ENCODE data around the gene DIAPH3. TPM values are rescaled to one million over a fixed set of nuclear protein-coding genes. Genes with fewer than 3 reads are reported as not detected.
"Not testable (repeated sequence)": the region's sequence is repeated elsewhere in the genome, so short reads cannot be mapped to it uniquely, and the experiment has no call there.

Gene DIAPH3
- total RNA-seq, 1 experiment from 2014 or later = 15.4 TPM

DNA sequence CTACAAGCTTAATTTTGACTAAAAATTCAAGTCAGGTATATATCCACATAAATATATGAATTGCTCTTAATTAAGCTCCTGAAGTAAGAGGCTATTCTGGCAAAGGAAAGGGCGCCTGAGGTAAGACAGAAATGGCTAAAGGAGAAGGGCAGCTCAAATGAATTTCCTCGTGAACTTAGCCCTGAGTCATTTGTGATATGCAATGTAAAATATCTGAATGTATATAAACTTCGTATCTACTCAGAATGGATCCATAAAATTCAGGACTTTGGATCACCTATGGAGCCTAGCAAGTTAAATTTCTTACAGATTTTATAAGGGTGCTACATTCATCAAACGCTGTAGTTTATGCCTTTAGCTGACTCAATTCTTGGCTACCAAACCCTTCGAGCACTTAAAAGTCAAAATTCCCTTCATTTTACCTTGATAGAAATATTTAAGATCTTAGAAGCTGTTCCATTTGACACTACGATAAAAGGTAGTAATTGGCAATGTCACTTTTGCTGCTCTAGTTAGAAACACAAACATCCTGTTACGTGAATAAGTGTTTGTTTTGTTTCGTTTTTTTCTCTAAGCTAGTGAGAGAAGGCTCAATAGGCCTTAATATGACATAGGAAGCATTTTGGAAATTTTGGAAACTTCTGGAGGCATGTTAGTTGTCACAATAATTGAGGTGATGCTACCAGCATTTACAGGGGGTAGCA, 69.2 kb downstream of the DIAPH3 start:
- Histone ChIP-seq H3K4me3 (ENCODE audit: insufficient read depth, low read depth, low read length) (no peak overlapping the region), H3K36me3 (replicated peaks; ENCODE audit: control insufficient read depth, insufficient read depth, low read length) (no peaks in the 10 kb centered on the region; the same call in 1 of the 2 replicates), H3K27me3 (ENCODE audit: control insufficient read depth, insufficient read depth, low read length) (no peaks in the 10 kb centered on the region)
- DNase-seq = no peak

DNA sequence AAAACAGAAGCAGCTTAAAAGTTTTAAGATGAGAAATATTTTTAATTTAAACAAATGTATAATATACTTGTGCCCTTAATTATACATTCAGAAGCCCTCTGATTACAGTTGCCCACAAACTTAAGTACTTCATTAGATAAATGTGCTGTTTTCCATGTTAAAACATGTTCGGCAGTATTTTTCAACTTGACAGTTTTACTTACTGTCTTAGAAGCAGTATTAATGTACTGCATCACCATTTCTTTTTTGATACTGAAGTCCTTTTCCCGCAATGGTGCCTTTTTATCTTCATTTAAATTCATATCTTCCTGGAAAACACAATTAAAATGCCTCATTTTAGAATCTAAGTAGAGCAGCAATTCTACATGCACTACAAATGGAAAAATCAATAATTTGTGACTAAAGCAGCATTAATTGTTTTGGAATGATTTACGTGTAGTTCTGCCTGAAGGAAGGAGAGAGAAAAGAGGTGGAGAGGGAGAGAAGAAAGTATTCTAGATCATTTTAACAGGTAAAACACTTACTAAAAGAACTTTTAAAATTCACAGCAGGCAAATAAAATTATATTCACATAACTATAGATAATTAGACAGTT, 70.2 kb downstream of the DIAPH3 start:
- Histone ChIP-seq H3K36me3 (replicated peaks; ENCODE audit: control insufficient read depth, insufficient read depth, low read length) (no peaks in the 10 kb centered on the region; the same call in none of the 2 replicates), H3K4me3 (ENCODE audit: insufficient read depth, low read depth, low read length) (no peak overlapping the region), H3K27me3 (ENCODE audit: control insufficient read depth, insufficient read depth, low read length) (no peaks in the 10 kb centered on the region)
- DNase-seq = no peak

DNA sequence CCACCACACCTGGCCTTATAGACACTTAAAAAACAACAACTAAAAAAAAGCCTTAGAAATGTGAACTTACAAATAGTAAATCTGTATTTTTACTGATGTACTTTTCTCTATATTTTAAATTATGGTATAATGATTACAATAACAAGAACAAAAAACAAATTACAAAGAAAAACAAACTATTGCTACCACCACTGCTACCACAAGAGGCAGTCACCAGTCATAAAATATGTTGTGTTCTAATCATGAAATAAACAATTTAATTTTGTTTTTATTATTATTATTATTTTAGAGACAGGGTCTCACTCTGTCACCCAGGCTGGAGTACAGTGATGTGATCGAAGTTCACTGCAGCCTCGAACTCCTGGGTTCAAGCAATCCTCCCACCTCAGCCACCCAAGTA, 72.2 kb downstream of the DIAPH3 start:
- no peak for DNase-seq
- Histone ChIP-seq H3K4me3 (ENCODE audit: insufficient read depth, low read depth, low read length) (no peak overlapping the region), H3K36me3 (replicated peaks; ENCODE audit: control insufficient read depth, insufficient read depth, low read length) (no peaks in the 10 kb centered on the region; the same call in none of the 2 replicates), H3K27me3 (ENCODE audit: control insufficient read depth, insufficient read depth, low read length) (no peaks in the 10 kb centered on the region)

DNA sequence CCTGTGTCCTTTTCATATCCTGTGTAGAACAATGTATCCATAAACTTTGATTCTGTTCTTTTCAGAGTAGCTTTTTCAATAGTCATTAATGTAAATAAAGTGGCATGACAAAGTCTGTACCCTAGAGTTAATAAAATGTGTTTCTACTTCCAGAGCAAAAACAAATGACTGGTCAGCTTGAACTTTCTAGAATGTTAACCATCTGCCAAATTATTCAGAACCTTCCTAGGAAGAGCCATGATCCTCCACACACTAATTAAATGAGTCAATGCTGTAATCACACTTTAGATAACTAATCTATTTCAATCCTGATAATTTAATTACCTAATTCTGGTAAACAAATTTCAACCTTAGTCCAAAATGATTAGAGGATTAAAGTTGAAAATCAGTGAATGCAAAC, 73.2 kb downstream of the DIAPH3 start:
- H3K4me3 ChIP-seq (ENCODE audit: insufficient read depth, low read depth, low read length) = no peak overlapping the region
- no peak for DNase-seq
- no peaks in the 10 kb centered on the region; the same call in none of the 2 replicates for H3K36me3 ChIP-seq (replicated peaks; ENCODE audit: control insufficient read depth, insufficient read depth, low read length)
- no peaks in the 10 kb centered on the region for H3K27me3 ChIP-seq (ENCODE audit: control insufficient read depth, insufficient read depth, low read length)

- H3K36me3 ChIP-seq (replicated peaks; ENCODE audit: control insufficient read depth, insufficient read depth, low read length); H3K4me3 ChIP-seq (ENCODE audit: insufficient read depth, low read depth, low read length); DNase-seq; H3K27me3 ChIP-seq (ENCODE audit: control insufficient read depth, insufficient read depth, low read length): not testable (repeated sequence)
Measured at GRCh38 chr13:60083780-60084179, 79.9 kb downstream of the DIAPH3 start.

- no peak overlapping the region for H3K4me3 ChIP-seq (ENCODE audit: insufficient read depth, low read depth, low read length)
- no peaks in the 10 kb centered on the region; the same call in 1 of the 2 replicates for H3K36me3 ChIP-seq (replicated peaks; ENCODE audit: control insufficient read depth, insufficient read depth, low read length)
- DNase-seq = no peak
- H3K27me3 ChIP-seq (ENCODE audit: control insufficient read depth, insufficient read depth, low read length) = no peaks in the 10 kb centered on the region
Measured at GRCh38 chr13:60080850-60081249, 82.9 kb downstream of the DIAPH3 start.

GRCh38 chr13:60078226-60078625, 85.5 kb downstream of the DIAPH3 start:
- Histone ChIP-seq H3K4me3 (ENCODE audit: insufficient read depth, low read depth, low read length) (no peak overlapping the region), H3K27me3 (ENCODE audit: control insufficient read depth, insufficient read depth, low read length) (no peaks in the 10 kb centered on the region), H3K36me3 (replicated peaks; ENCODE audit: control insufficient read depth, insufficient read depth, low read length) (no peaks in the 10 kb centered on the region; the same call in 1 of the 2 replicates)
- no peak for DNase-seq

DNA sequence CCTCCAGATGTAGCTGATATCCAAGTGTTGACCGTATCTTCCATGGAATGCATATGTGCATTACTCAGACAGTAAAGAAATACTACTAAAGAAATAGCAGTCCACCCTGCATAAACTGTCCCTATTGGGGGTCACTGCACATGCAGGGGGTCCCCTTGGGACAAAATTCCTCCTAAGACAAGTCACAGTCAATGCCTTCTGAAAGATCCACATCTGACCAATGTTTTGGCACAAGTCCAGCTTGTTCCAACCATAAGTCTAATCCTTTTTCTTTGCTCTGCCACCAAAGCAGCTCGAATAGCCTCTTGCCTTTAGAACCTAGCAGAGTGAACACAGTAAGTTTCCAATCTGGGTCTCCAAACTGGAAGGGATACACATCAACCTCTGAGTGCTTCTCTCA, 87.9 kb downstream of the DIAPH3 start:
- Histone ChIP-seq H3K4me3 (ENCODE audit: insufficient read depth, low read depth, low read length) (no peak overlapping the region), H3K27me3 (ENCODE audit: control insufficient read depth, insufficient read depth, low read length) (no peaks in the 10 kb centered on the region), H3K36me3 (replicated peaks; ENCODE audit: control insufficient read depth, insufficient read depth, low read length) (no peaks in the 10 kb centered on the region; the same call in 1 of the 2 replicates)
- DNase-seq = no peak

DNA sequence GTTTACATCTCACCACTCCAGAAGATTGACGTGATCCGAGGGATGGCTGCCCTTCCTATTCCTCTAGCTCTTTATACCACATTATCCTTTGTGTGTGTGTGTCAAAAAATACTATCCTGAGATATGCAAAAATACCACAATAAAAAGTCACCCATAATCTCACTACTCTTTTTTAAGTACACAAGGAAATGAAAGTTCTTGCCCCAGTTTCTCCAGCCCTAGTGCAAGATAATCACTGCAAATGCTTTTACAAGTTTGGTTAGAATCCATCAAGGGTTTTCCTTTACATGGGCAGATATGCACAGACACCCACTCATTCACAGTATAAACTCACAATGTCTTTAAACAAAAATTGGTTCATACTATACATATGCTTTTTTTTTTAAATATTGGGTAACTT, 89.3 kb downstream of the DIAPH3 start:
- Histone ChIP-seq H3K4me3 (ENCODE audit: insufficient read depth, low read depth, low read length) (no peak overlapping the region), H3K27me3 (ENCODE audit: control insufficient read depth, insufficient read depth, low read length) (no peaks in the 10 kb centered on the region), H3K36me3 (replicated peaks; ENCODE audit: control insufficient read depth, insufficient read depth, low read length) (no peaks in the 10 kb centered on the region; the same call in 1 of the 2 replicates)
- no peak for DNase-seq

GRCh38 chr13:60066226-60066625, 97.5 kb downstream of the DIAPH3 start:
- no peak overlapping the region for H3K4me3 ChIP-seq (ENCODE audit: insufficient read depth, low read depth, low read length)
- no peaks in the 10 kb centered on the region; the same call in 1 of the 2 replicates for H3K36me3 ChIP-seq (replicated peaks; ENCODE audit: control insufficient read depth, insufficient read depth, low read length)
- DNase-seq = no peak
- H3K27me3 ChIP-seq (ENCODE audit: control insufficient read depth, insufficient read depth, low read length) = no peaks in the 10 kb centered on the region

DNA sequence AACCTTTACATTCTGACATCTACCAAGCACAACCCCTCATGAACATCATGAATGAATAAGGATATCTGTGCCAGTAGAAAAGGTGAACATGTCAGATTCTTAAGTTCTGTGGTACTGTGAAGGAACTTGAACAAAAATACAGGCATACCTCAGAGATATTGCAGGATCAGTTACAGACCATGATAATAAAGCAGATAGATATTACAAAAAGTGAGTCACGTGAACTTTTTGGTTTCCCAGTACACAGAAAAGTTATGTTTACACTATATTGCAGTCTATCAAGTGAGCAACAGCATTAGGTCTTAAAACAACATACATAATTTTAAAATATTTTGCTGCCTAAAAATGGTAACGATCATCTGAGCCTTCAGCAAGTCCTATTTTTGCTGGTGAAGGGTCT, 101.2 kb downstream of the DIAPH3 start:
- Histone ChIP-seq H3K27me3 (ENCODE audit: control insufficient read depth, insufficient read depth, low read length) (no peaks in the 10 kb centered on the region), H3K4me3 (ENCODE audit: insufficient read depth, low read depth, low read length) (no peak overlapping the region), H3K36me3 (replicated peaks; ENCODE audit: control insufficient read depth, insufficient read depth, low read length) (no peaks in the 10 kb centered on the region; the same call in 1 of the 2 replicates)
- no peak for DNase-seq

DNA sequence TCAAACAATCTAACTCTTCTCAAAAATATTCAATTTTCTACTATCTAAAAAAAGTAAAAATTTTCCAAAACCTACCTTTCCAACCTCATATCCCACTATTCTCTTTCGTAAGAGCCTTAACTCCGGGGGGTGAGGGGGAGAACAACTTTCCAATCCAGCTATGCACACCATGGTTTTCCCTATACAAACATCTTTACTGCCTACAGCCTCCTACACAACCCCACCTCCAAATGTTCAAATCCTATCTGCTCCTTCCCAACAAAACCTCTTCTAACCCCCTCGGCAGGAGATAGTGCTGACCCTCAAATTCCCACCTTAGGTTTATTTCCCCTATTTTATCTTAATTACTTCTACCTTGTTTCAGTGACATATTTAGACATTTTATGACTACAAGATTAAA, 102.0 kb downstream of the DIAPH3 start:
- no peak overlapping the region for H3K4me3 ChIP-seq (ENCODE audit: insufficient read depth, low read depth, low read length)

DNA sequence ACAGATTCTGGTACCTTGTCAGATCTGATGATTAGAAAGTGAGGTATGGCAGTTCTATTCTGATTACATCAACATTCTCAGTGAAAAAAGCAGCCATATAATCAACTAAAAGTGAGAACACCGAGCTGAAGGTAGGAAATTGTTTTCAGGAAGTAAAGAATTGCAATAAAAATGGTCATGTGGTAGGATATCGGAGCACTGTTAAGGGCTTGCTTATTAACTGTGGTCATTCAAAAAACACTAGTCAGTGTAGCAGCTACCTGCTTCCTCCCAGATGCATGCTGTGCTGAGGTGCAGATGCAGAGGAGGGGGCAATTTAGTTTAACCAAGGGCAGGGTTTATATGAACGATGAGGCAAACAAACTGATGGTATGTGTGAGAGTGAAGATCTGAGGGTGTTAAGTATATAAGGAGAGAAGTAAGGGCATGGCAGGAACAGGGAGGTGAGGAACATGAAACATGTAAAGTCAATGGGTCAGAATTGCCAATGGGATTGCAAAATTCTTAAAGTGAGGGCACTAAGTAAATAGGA, 111.9 kb downstream of the DIAPH3 start:
- no peak overlapping the region for H3K4me3 ChIP-seq (ENCODE audit: insufficient read depth, low read depth, low read length)
- DNase-seq = no peak

More for the DNA sequence above, 102.0 kb downstream of the DIAPH3 start:
- DNase-seq = peak; percentile 1
- Histone ChIP-seq H3K27me3 (ENCODE audit: control insufficient read depth, insufficient read depth, low read length) (no peaks in the 10 kb centered on the region), H3K36me3 (replicated peaks; ENCODE audit: control insufficient read depth, insufficient read depth, low read length) (no peaks in the 10 kb centered on the region; the same call in 1 of the 2 replicates)

DNA sequence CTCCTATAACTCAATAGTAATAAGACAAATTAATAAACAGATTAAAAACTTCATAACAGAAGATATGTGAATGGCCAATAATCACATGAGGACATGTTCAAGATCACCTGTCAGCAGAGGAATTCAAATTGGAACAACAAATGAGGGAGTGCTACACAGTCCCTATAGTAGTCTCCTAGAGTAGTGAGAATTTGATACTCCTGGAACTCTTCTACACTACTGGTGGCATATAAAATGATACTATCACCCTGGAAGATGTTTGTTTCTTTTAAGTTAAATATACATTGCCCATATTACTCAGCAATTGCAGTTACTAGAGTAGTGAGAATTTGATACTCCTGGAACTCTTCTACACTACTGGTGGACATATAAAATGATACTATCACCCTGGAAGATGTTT, 115.4 kb downstream of the DIAPH3 start:
- not testable (repeated sequence) for H3K36me3 ChIP-seq (replicated peaks; ENCODE audit: control insufficient read depth, insufficient read depth, low read length); H3K4me3 ChIP-seq (ENCODE audit: insufficient read depth, low read depth, low read length); DNase-seq; H3K27me3 ChIP-seq (ENCODE audit: control insufficient read depth, insufficient read depth, low read length)

More for the DNA sequence above, 111.9 kb downstream of the DIAPH3 start:
- Histone ChIP-seq H3K36me3 (replicated peaks; ENCODE audit: control insufficient read depth, insufficient read depth, low read length) (no peaks in the 10 kb centered on the region), H3K27me3 (ENCODE audit: control insufficient read depth, insufficient read depth, low read length) (no peaks in the 10 kb centered on the region)

GRCh38 chr13:60047918-60048317, 115.8 kb downstream of the DIAPH3 start:
- no peaks in the 10 kb centered on the region for H3K27me3 ChIP-seq (ENCODE audit: control insufficient read depth, insufficient read depth, low read length)
- no peak overlapping the region for H3K4me3 ChIP-seq (ENCODE audit: insufficient read depth, low read depth, low read length)
- DNase-seq = no peak
- no peaks in the 10 kb centered on the region for H3K36me3 ChIP-seq (replicated peaks; ENCODE audit: control insufficient read depth, insufficient read depth, low read length)

All from H7 (cell line).